Measurements from ENCODE around the gene DPH5.

DNA sequence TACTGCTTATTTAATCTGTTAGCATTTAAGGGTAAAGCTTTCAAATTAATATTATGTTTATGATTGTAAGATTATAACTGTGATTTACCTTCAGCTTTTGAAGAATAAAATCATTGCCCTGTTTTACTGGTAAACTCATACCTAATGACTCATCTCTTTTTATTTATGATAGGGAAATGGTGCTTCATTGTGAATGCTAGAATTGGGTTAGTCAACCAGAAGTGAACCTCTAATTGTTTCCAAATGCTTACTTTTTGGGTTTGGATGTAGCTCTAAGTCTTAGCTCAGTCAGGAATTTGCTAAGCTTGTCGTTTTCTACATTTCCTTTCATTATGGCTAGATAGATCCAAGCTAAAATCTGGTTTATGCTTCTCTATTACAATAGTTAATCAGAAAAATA lies 70.3 kb downstream of the DPH5 start:
- TF ChIP-seq POLR2AphosphoS5 (IDR thresholded peaks at IDR 0.05; ENCODE audit: insufficient read depth, low read depth, low read length) (no peak), CTCF (IDR thresholded peaks at IDR 0.05; ENCODE audit: extremely low read depth in 1 of 2, insufficient read depth in 1 of 2, low read depth in 1 of 2, low read length in 2 of 2) (no peak), EZH2 (IDR thresholded peaks at IDR 0.05; ENCODE audit: borderline replicate concordance, low read depth, low read length, severe bottlenecking) (no peak), GATA2 (IDR thresholded peaks at IDR 0.05; ENCODE audit: insufficient read depth, insufficient read length, low read depth, low read length) (no peak)
- TF ChIP-seq, protein P1, sequence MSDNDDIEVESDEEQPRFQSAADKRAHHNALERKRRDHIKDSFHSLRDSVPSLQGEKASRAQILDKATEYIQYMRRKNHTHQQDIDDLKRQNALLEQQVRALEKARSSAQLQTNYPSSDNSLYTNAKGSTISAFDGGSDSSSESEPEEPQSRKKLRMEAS (IDR thresholded peaks at IDR 0.05; ENCODE audit: insufficient read depth, insufficient read length): no peak

Measured in endothelial cell of umbilical vein (primary cell).